VCaP (cell line): ENCODE measurements around the gene ADD2.

Source experiments
- H3K27ac ChIP-seq: fragments of 450-650 bp; 2 replicates; pipeline ENCODE4 v1.5.1; 2017
- TF ChIP-seq, protein P1 (sequence below): fragments of 450-650 bp; conservative IDR thresholded peaks from 2 replicates; pipeline ENCODE4 v1.5.1; 2017; ENCODE audit warnings: mild to moderate bottlenecking, moderate library complexity

Gene ADD2

DNA sequence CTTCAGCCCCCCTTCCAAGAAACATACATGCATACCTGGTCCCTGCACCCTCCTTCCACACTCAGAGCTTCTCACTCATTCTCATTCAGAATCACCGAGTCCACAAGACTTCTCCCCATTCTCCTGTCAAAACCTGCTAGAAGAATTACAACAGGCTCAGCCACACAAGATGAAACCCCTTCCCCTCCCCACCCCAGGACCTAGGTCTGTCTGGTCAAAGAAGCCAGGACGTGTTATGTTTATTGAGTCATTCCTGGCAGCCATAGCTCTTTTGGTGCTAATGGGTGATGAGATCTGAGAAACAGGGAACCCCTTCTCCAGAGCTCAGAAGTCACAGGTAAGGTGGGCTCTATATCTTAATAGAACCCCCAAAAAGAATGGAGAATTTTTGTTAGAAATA, 1.4 kb upstream of the ADD2 start:
- TF ChIP-seq, protein P1, sequence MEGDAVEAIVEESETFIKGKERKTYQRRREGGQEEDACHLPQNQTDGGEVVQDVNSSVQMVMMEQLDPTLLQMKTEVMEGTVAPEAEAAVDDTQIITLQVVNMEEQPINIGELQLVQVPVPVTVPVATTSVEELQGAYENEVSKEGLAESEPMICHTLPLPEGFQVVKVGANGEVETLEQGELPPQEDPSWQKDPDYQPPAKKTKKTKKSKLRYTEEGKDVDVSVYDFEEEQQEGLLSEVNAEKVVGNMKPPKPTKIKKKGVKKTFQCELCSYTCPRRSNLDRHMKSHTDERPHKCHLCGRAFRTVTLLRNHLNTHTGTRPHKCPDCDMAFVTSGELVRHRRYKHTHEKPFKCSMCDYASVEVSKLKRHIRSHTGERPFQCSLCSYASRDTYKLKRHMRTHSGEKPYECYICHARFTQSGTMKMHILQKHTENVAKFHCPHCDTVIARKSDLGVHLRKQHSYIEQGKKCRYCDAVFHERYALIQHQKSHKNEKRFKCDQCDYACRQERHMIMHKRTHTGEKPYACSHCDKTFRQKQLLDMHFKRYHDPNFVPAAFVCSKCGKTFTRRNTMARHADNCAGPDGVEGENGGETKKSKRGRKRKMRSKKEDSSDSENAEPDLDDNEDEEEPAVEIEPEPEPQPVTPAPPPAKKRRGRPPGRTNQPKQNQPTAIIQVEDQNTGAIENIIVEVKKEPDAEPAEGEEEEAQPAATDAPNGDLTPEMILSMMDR: no peak
- no peak overlapping the region for H3K27ac ChIP-seq

DNA sequence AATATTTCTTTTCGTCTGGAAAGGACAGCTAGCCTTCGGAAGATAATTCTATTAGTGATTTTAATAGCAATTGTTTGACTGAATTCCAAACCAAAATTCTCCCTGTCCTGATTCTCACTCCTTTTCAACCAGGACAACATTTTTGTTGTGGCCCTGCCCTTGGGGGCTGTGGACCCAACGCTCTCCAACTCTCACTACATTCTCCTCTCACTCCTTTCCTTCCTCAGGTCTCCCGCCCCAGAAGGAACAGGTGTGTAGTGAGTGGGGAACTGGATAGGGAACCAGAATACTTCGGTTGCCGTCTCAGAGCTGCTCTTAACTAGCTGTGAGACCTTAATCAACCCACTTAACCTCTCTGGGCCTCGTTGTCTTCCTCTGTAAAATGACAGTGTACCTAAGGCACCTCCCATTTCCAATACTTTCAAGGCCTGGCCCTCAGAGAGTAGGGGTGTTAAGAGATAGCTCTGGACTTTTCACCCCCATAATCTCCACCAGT, 638 bp upstream of the ADD2 start:
- H3K27ac ChIP-seq: peak overlapping the region; percentile 87
- TF ChIP-seq, protein P1: no peak

DNA sequence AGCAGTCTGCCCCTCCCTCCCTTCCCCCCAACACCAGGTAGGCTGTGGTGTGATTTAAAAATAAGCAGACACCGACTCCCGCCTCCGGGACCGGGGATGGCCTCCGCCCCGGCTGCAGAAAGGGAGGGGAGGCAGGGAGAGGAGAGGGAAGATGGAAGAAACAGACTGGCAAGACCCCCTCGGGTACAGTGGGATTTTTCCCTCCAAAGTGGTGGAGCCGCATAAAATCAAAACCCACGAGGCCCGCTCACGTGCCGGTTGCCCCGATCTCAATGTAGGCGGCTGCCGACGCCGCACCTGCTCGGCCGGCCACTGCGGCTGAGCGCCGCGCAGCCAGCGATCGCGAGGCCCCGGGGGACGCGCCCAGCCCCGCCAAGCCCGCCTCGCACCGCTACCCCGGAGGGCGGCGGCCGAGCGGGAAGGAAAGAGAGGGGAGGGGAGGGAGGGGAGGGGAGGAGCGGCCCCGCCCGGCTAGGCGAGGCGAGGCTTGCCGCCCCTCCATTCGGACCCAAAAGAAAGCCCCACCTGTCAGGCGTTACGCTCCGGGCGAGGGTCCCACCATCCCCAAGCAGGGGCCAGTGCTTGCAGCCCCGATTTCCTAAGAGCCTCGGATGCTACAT, 811 bp downstream of the ADD2 start:
- H3K27ac ChIP-seq: peak overlapping the region; percentile 87
- TF ChIP-seq, protein P1: no peak

DNA sequence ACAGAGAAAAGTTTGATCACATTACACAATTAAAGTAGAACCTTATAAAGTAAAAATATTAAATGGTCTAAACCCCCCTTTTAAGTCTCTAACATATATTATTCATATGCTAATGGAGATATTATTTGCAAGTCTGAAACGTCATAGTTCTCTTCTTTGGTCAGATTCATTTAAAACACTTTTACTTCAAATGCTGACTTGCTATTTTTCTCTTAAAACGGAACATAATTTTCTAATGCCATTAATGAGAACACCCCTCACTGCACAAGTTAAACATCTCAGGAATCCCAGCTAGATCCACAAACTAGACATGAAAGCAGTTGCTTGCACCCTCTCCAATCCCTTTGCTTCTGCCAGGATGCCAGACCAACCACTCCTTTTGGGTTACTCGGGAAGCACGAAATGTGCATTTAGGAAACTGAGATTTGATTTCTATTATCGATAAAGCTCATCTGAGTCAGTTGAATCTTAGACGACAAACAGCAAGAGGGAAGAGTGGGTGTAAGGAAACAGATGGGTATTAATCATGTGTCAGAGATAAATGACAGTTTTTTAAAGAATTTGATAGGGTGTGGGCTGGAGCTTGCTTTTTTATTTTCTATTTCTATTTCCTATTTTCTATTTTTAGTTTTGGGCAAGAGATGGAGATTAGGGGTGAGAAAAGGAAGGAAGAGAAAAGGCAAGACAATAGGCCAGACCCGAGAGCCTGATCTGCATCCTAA, 1.5 kb downstream of the ADD2 start:
- peak overlapping the region; percentile 87 for H3K27ac ChIP-seq
- TF ChIP-seq, protein P1: no peak

DNA sequence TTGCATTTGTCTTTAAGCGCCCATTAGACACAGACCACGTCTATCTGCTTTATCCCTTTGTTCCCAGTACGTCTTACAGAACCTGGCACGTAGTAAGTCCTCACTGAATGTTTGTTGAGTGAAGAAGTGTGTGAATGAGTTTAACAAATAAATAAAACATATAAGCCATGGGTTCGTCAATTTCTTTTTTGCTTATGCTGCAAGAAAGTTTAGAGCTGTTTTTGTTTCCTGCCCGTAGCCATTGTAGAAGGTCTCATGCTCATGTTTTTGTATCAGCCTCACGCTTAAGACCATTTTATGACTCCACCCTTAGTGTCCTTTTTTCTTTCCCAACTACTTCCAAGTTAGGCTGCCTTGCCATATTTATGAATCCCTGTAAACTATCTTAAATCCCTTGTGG, 2.5 kb downstream of the ADD2 start:
- TF ChIP-seq, protein P1: no peak
- no peak overlapping the region for H3K27ac ChIP-seq

DNA sequence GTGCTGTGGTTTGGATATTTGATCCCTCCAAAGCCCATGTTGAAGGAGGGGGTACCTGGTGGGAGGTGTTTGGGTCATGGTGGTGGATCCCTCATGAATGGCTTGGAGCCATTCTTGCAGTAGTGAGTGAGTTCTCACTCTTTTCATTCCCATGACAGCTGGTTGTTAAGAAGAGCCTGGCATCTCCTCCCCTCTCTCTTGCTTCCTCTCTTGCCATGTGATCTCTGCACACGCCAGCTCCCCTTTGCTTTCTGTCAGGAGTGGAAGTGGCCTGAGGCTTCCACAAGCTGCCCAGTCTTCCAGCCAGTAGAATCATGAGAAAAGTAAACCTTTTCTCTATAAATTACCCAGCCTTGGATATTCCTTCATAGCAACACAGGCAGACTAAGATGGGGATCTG, 8.6 kb downstream of the ADD2 start:
- H3K27ac ChIP-seq: no peak overlapping the region
- TF ChIP-seq, protein P1: no peak

DNA sequence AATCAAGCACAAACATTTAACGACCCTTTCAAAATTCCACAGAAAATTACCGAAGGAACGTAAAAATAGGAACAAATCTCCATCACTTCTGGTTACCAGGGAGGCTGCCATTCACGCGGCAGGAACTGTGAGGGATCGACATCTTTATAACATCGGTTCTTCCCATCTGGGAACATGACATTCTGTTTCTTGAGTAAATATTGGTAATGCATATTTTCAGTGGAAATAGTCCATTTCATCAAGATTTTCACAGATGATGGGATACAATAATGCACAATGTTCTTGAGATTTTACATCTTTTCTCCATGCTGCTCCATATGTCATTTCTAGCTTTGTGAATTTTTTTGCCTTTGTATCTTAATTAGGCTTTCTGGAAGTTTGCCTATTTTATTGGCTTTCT, 10.0 kb downstream of the ADD2 start:
- TF ChIP-seq, protein P1: no peak
- no peak overlapping the region for H3K27ac ChIP-seq
